ENCODE measurements around the gene CLCN3.

CLCN3 gene

DNA sequence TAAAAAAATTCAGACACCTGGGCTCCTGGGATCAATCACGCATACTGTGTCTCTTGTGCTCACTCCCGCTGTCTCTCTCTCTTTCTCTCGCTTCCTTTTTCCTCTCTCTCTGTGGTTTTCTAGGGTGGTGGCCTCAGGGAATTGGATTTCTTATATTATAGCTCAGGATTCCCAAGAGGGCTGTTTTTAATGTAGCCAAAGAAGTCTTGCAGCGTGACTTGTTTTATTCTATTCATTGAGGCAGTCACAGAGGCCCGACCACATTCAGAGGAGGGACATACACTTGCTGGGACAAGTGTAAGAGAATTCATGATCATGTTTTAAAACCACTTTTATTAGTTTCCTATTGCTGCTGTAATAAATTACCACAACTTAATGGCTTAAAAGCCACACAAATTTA lies 78.0 kb downstream of the CLCN3 start:
- TF ChIP-seq EZH2phosphoT487 (IDR thresholded peaks at IDR 0.05; ENCODE audit: borderline replicate concordance): no peak
- TF ChIP-seq, protein P1, sequence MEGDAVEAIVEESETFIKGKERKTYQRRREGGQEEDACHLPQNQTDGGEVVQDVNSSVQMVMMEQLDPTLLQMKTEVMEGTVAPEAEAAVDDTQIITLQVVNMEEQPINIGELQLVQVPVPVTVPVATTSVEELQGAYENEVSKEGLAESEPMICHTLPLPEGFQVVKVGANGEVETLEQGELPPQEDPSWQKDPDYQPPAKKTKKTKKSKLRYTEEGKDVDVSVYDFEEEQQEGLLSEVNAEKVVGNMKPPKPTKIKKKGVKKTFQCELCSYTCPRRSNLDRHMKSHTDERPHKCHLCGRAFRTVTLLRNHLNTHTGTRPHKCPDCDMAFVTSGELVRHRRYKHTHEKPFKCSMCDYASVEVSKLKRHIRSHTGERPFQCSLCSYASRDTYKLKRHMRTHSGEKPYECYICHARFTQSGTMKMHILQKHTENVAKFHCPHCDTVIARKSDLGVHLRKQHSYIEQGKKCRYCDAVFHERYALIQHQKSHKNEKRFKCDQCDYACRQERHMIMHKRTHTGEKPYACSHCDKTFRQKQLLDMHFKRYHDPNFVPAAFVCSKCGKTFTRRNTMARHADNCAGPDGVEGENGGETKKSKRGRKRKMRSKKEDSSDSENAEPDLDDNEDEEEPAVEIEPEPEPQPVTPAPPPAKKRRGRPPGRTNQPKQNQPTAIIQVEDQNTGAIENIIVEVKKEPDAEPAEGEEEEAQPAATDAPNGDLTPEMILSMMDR (conservative IDR thresholded peaks at IDR 0.05; ENCODE audit: low read length): no peak
- Histone ChIP-seq H3K9me2 (replicated peaks; ENCODE audit: low read depth, low read length) (no peaks in the 10 kb centered on the region), H3K4me2 (ENCODE audit: low read depth, low read length, poor library complexity, severe bottlenecking) (no peak overlapping the region), H3K4me1 (ENCODE audit: insufficient read depth, low read length, poor library complexity, severe bottlenecking) (no peaks in the 10 kb centered on the region), H4K20me1 (ENCODE audit: insufficient read depth, low read length, poor library complexity, severe bottlenecking) (no peaks in the 10 kb centered on the region), H3K9me3 (ENCODE audit: insufficient read depth, low read depth, low read length) (no peaks in the 10 kb centered on the region), H3K79me2 (ENCODE audit: insufficient read depth, low read length) (no peaks in the 10 kb centered on the region), H3K9ac (ENCODE audit: low read depth, low read length, poor library complexity, severe bottlenecking) (no peak overlapping the region), H3K4me3 (ENCODE audit: low read length, poor library complexity, severe bottlenecking) (no peak overlapping the region), H3K36me3 (ENCODE audit: insufficient read depth, low read length) (peaks cover 5% of the 10 kb centered on the region; the same call in 1 of the 2 replicates), H3K27me3 (ENCODE audit: insufficient read depth, low read length, poor library complexity, severe bottlenecking) (no peaks in the 10 kb centered on the region), H2AFZ (ENCODE audit: low read length) (no peak overlapping the region), H3F3A (ENCODE audit: low read depth) (no peaks in the 10 kb centered on the region)

DNA sequence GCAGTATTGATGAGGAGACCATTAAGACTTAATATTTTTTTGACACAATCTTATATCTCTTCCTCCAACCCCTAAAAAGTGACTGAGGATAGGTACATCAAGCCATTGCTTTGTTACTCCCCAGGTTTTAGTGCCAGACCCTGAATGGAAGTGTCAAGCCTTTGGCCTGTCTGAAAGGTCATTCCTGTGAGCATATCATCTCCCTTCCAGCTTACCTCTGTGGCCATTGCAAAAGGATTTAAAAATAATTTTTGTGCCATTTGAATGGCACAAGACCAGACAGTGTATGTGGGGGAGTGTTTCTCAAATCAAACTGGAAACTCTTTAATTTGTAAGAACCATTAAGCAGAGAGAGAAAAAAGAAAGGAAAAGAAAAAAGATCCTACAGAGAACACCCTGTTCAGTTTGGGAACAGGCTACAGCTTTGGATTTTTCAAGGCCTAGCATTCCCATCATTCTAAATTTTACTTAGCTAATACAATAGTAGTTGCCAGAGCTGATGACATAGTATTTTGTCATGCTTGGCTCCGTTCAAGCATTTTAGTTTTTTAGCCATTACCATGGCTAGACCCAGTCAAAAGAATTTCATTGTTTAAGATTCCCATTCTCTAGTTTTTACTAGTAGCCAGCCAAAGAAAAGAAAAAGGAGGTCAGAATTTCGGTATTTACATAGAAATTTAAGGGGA lies 87.7 kb downstream of the CLCN3 start:
- no peak overlapping the region for H3K4me2 ChIP-seq (ENCODE audit: low read depth, low read length, poor library complexity, severe bottlenecking)
- no peaks in the 10 kb centered on the region for H3F3A ChIP-seq (ENCODE audit: low read depth)
- H3K79me2 ChIP-seq (ENCODE audit: insufficient read depth, low read length): no peaks in the 10 kb centered on the region
- no peaks in the 10 kb centered on the region for H4K20me1 ChIP-seq (ENCODE audit: insufficient read depth, low read length, poor library complexity, severe bottlenecking)
- no peaks in the 10 kb centered on the region for H3K27me3 ChIP-seq (ENCODE audit: insufficient read depth, low read length, poor library complexity, severe bottlenecking)
- H3K4me1 ChIP-seq (ENCODE audit: insufficient read depth, low read length, poor library complexity, severe bottlenecking): no peaks in the 10 kb centered on the region
- no peak overlapping the region for H3K9ac ChIP-seq (ENCODE audit: low read depth, low read length, poor library complexity, severe bottlenecking)
- H3K9me2 ChIP-seq (replicated peaks; ENCODE audit: low read depth, low read length): no peaks in the 10 kb centered on the region
- H3K9me3 ChIP-seq (ENCODE audit: insufficient read depth, low read depth, low read length): no peaks in the 10 kb centered on the region
- H3K4me3 ChIP-seq (ENCODE audit: low read length, poor library complexity, severe bottlenecking): no peak overlapping the region
- no peak overlapping the region for H2AFZ ChIP-seq (ENCODE audit: low read length)
- H3K36me3 ChIP-seq (ENCODE audit: insufficient read depth, low read length): peaks cover 2% of the 10 kb centered on the region; the same call in 1 of the 2 replicates
- TF ChIP-seq, protein P1 (conservative IDR thresholded peaks at IDR 0.05; ENCODE audit: low read length): no peak
- TF ChIP-seq EZH2phosphoT487 (IDR thresholded peaks at IDR 0.05; ENCODE audit: borderline replicate concordance): no peak

DNA sequence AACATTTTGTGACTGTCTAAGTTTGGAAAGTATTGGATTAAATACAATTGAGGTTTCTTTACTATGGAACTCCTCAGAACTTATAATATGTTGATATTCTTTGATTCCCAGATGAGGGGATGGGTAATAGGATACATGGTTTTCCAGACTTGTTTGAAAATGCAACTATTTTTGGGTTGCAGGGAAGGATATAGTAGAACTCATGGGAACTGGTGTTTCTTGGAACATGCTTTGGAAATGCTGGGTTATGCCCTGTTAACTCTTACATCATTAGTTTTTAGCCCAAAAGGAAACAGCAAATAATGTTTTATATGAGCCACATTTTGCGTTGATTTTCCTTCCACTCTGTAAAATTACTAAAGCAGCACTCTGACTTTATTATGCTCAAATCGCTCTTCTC lies 95.4 kb downstream of the CLCN3 start:
- no peaks in the 10 kb centered on the region for H3K9me2 ChIP-seq (replicated peaks; ENCODE audit: low read depth, low read length)
- H3K79me2 ChIP-seq (ENCODE audit: insufficient read depth, low read length): no peaks in the 10 kb centered on the region
- H2AFZ ChIP-seq (ENCODE audit: low read length): no peak overlapping the region
- no peak overlapping the region for H3K4me3 ChIP-seq (ENCODE audit: low read length, poor library complexity, severe bottlenecking)
- no peaks in the 10 kb centered on the region for H3F3A ChIP-seq (ENCODE audit: low read depth)
- no peak overlapping the region for H3K4me2 ChIP-seq (ENCODE audit: low read depth, low read length, poor library complexity, severe bottlenecking)
- H3K9me3 ChIP-seq (ENCODE audit: insufficient read depth, low read depth, low read length): no peaks in the 10 kb centered on the region
- H3K36me3 ChIP-seq (ENCODE audit: insufficient read depth, low read length): peaks cover 5% of the 10 kb centered on the region; the same call in 1 of the 2 replicates
- no peaks in the 10 kb centered on the region for H3K4me1 ChIP-seq (ENCODE audit: insufficient read depth, low read length, poor library complexity, severe bottlenecking)
- no peaks in the 10 kb centered on the region for H3K27me3 ChIP-seq (ENCODE audit: insufficient read depth, low read length, poor library complexity, severe bottlenecking)
- H4K20me1 ChIP-seq (ENCODE audit: insufficient read depth, low read length, poor library complexity, severe bottlenecking): no peaks in the 10 kb centered on the region
- TF ChIP-seq EZH2phosphoT487 (IDR thresholded peaks at IDR 0.05; ENCODE audit: borderline replicate concordance): no peak
- TF ChIP-seq, protein P1 (conservative IDR thresholded peaks at IDR 0.05; ENCODE audit: low read length): no peak
- H3K9ac ChIP-seq (ENCODE audit: low read depth, low read length, poor library complexity, severe bottlenecking): no peak overlapping the region

Data from Loucy (cell line).